Thoracic aorta (tissue), 2 donors: Measurements from ENCODE around the gene RUNX1. TPM values are rescaled to one million over a fixed set of nuclear protein-coding genes. Genes with fewer than 3 reads are reported as not detected.

ENCODE experiments used
- ATAC-seq: fragments of 150-250 bp; one replicate; pipeline ENCODE4 v1.8.0; 2017; ENCODE audit warnings: low read depth; ENCODE audit not compliant: insufficient number of reproducible peaks, low FRiP score
- DNase-seq: peaks from one replicate; pipeline ENCODE4 v3.0.0-alpha.2; 2020; ENCODE audit warnings: low spot score
- H3K27ac ChIP-seq, 2 donors: fragments of 200-600 bp; sonication (generic); 1 replicate in 1 of 2; 2 replicates in 1 of 2; pipeline ENCODE4 v1.5.1; 2016; ENCODE audit warnings: mild to moderate bottlenecking in 2 of 2, moderate library complexity in 2 of 2
- H3K27me3 ChIP-seq: fragments of 200-600 bp; sonication (generic); replicated peaks from 2 replicates; pipeline ENCODE4 v1.6.0; 2016; ENCODE audit warnings: mild to moderate bottlenecking; ENCODE audit not compliant: insufficient read depth
- H3K36me3 ChIP-seq: fragments of 200-600 bp; sonication (generic); one replicate; pipeline ENCODE4 v1.5.1; 2016
- H3K4me1 ChIP-seq, 2 donors: fragments of 200-600 bp; sonication (generic); 1 replicate in 1 of 2; 2 replicates in 1 of 2; pipeline versions ENCODE4 v1.5.1 to v1.6.0; 2016; ENCODE audit warnings: low read depth in 2 of 2, mild to moderate bottlenecking in 1 of 2; ENCODE audit not compliant: control insufficient read depth in 1 of 2
- H3K4me3 ChIP-seq: fragments of 200-600 bp; sonication (generic); 2 replicates; pipeline ENCODE4 v1.5.1; 2016; ENCODE audit warnings: mild to moderate bottlenecking
- H3K9me3 ChIP-seq: fragments of 200-600 bp; sonication (generic); 2 replicates; pipeline ENCODE4 v1.5.1; 2016
- total RNA-seq, 2 donors: library from RNA; depleted of rRNA; stranded (reverse); fragments of >200 nt; gene quantifications; one replicate each; pipeline versions ENCODE4 v1.1.0 to v1.2.3, GENCODE V29; 2016
- TF ChIP-seq, protein P1 (sequence below): fragments of 200-600 bp; sonication (generic); IDR thresholded peaks from one replicate; pipeline ENCODE4 v1.5.1; 2019; ENCODE audit warnings: antibody characterized with exemption

The RUNX1 gene
- total RNA-seq, 2 donors from 2014 or later = 47.4 to 64.7 TPM

DNA sequence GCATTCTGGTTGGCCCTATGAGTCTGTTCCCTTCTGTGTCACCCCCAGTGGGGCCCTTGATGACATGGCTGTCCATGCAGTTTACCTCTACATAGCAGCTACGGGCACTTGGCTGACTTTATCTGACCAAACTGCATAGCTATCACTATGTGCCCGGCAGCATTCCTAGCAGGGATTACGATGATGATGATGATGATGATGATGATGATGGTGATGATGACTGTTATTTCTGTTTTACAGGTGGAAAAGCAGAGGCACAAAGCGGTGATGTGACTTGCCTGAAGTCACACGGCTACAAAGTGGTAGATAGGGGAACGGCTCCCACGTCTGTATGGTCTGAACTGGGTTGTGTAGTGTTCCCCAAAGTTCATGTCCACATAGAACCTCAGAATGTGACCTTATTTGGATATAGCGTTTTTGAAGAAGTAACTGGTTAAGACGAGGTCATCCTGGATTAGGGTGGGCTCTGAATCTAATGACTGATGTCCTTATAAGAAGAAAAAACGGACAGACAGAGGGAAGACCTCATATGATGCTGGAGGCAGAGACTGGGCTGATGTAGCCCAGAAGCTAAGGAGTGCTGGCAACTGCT lies 57.6 kb downstream of the RUNX1 start:
- Histone ChIP-seq H3K4me3 (no peak overlapping the region), H3K36me3 (no peaks in the 10 kb centered on the region), H3K9me3 (no peaks in the 10 kb centered on the region), H3K27ac (no peak overlapping the region), H3K27me3 (no peaks in the 10 kb centered on the region), H3K4me1 (peaks cover 0 to 2% of the 10 kb centered on the region in 2 donors)
- ATAC-seq (no peak), DNase-seq (no peak)
- TF ChIP-seq, protein P1, sequence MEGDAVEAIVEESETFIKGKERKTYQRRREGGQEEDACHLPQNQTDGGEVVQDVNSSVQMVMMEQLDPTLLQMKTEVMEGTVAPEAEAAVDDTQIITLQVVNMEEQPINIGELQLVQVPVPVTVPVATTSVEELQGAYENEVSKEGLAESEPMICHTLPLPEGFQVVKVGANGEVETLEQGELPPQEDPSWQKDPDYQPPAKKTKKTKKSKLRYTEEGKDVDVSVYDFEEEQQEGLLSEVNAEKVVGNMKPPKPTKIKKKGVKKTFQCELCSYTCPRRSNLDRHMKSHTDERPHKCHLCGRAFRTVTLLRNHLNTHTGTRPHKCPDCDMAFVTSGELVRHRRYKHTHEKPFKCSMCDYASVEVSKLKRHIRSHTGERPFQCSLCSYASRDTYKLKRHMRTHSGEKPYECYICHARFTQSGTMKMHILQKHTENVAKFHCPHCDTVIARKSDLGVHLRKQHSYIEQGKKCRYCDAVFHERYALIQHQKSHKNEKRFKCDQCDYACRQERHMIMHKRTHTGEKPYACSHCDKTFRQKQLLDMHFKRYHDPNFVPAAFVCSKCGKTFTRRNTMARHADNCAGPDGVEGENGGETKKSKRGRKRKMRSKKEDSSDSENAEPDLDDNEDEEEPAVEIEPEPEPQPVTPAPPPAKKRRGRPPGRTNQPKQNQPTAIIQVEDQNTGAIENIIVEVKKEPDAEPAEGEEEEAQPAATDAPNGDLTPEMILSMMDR = no peak

- TF ChIP-seq, protein P1 = no peak
- Histone ChIP-seq H3K36me3 (no peaks in the 10 kb centered on the region), H3K4me1 (no peaks in the 10 kb centered on the region), H3K4me3 (no peak overlapping the region), H3K9me3 (no peaks in the 10 kb centered on the region), H3K27me3 (no peaks in the 10 kb centered on the region), H3K27ac (no peak overlapping the region)
- ATAC-seq = no peak
- DNase-seq = no peak
Measured at GRCh38 chr21:34990842-34991241, 58.3 kb downstream of the RUNX1 start.

DNA sequence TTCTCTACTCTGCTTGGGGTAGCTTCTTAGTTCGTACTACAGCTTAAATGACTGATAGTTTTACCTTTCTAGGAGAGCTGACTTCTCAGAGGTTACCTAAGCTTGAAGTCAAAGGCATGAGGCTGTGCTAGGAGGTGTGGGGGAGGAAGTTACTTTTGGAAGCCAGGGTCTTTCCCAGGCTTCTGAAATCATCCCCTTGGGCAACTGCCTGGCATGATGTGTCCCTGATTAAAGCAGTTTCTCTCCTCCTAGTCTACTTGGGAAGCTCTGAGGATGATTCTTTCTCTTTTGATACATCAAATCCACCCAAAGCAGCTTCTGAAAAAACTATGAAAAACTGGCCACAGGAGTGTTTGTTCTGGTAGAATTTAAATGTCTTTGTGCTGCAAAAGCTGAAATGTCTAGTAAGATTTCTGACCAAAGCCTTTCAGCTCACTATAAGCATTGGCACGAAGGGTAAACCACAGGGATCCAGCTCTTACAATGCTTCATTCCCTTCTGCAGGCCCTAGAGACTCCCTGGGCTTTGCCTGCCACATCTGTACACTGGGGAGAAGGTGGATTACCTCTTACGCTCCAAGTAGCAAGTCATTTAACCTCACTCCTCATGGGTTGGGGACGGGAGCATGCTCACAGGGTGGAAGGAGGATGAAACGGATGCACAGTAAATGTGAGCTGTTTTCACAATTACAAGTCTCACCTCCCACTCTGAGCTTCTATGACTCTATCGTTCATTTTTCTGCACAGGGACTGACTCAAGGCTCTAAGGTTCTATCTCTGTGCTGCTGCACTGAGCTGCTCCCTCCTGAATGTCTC lies 59.6 kb downstream of the RUNX1 start:
- ATAC-seq (no peak), DNase-seq (no peak)
- Histone ChIP-seq H3K4me1 (no peaks in the 10 kb centered on the region), H3K4me3 (no peak overlapping the region), H3K27me3 (no peaks in the 10 kb centered on the region), H3K36me3 (no peaks in the 10 kb centered on the region), H3K27ac (no peak overlapping the region), H3K9me3 (no peaks in the 10 kb centered on the region)
- TF ChIP-seq, protein P1 = no peak

- H3K27me3 ChIP-seq = no peaks in the 10 kb centered on the region
- ATAC-seq (no peak), DNase-seq (no peak)
- H3K4me1 ChIP-seq = peaks cover under 1 to 4% of the 10 kb centered on the region in 2 donors
- H3K9me3 ChIP-seq = no peaks in the 10 kb centered on the region
- TF ChIP-seq, protein P1 = no peak
- H3K4me3 ChIP-seq = no peak overlapping the region
- no peak overlapping the region for H3K27ac ChIP-seq
- no peaks in the 10 kb centered on the region for H3K36me3 ChIP-seq
Measured at GRCh38 chr21:34988625-34989024, 60.5 kb downstream of the RUNX1 start.

DNA sequence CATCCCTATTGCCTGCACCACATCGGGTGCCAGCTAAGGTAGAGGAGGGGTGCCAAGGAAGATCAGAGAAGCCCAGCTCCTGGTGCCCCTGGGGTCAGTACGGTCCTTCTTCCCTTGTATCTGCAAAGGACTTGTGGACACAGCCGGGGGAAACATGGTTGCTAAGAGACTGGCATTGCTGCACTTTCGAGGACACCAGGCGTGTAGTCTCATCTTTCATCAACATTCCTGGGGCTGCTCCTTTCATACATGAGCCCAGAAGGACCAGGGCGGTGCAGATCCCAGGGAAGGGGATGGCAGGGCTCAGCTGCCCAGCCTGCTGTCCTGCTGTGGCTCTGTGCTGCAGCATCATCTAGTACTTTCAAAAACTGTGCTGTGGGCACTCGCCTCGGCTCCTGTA lies 61.0 kb downstream of the RUNX1 start:
- TF ChIP-seq, protein P1 = no peak
- Histone ChIP-seq H3K27ac (no peak overlapping the region), H3K4me1 (peaks cover 4% of the 10 kb centered on the region in 2 donors), H3K9me3 (no peaks in the 10 kb centered on the region), H3K27me3 (no peaks in the 10 kb centered on the region), H3K36me3 (no peaks in the 10 kb centered on the region), H3K4me3 (no peak overlapping the region)
- DNase-seq (no peak), ATAC-seq (no peak)
